Measurements from ENCODE around the gene TMEM164. TPM values are rescaled to one million over a fixed set of nuclear protein-coding genes. Genes with fewer than 3 reads are reported as not detected.
A peak's percentile ranks its signal among the peaks of the same experiment; 100 is the strongest.
"Not testable (repeated sequence)": the region's sequence is repeated elsewhere in the genome, so short reads cannot be mapped to it uniquely, and the experiment has no call there.

TMEM164 gene
- total RNA-seq (2012; rRNA removed) = 16.2 and 18.0 TPM in 2 replicates

DNA sequence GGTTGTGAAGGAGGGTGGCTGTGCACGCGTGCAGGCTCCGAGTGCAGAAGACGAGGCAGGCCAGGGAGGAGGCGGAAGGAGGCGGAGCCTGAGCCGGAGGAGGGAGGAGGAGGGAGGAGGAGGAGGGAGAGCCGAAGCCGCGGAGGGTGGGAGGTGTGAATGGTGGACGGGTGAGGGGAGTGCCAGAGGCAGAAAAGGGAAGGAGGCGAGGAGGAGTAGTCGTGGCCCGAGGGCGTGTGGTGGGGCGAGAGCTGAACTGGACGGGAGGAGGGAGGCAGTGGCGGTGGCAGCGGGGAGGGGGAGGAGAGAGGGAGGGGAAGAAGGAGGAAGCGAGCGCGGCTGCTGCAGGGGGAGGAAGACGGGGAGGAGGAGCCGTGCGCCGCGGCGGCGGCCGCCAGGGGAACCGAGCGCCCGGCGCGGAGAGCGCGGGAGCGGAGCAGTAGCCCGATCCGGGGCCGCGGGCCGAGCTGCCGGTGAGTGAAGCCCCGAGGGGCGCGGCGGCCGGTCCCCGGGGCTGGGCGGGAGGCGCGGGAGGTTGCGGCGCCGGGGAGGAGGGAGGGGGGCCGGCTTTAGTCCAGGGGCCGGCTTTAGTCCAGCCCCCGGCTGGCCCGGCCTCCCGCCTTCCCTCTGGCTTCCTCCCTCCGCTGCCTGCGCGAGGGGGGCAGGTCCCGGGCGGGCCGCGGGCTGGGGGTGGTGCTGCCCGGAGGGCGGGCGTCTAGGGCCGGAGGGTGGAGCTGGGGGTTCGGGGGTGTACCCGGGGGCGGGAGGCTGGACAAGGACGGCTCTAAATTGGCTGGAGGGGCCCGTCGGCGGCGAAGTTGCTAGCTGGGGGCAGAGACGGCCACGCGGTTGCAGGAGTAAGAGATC is at the start of gene TMEM164:
Gene TMEM164 (plus strand): TSS at position 815 of the 867 bp plus-strand sequence. CDS start 661 bp downstream, outside the sequence.
- H3K4me3 ChIP-seq (ENCODE audit: low read length) = peak within 1 kb of the TSS; percentile 77
- H3K9ac ChIP-seq (ENCODE audit: low read depth, low read length) = peak within 1 kb of the TSS; percentile 77
- H3K4me2 ChIP-seq (ENCODE audit: low read length) = peak within 1 kb of the TSS; percentile 88
- H3K4me1 ChIP-seq (ENCODE audit: control insufficient read depth, insufficient read depth, low read length) = peaks cover 36% of the 10 kb centered on the region
- H3K36me3 ChIP-seq (ENCODE audit: insufficient read depth, low read length) = no peaks in the 10 kb centered on the region
- peaks cover 7% of the 10 kb centered on the region for H3K27me3 ChIP-seq (ENCODE audit: control insufficient read depth, insufficient read depth, low read length)
- no peaks in the 10 kb centered on the region for H3K9me3 ChIP-seq (replicated peaks; ENCODE audit: low read length)

- no peak overlapping the region for H3K9ac ChIP-seq (ENCODE audit: low read depth, low read length)
Observed at GRCh38 chrX:109954333-109954732, 48.6 kb upstream of the TMEM164 start.

GRCh38 chrX:109954955-109955354 is 48.0 kb upstream of the TMEM164 start:
- no peaks in the 10 kb centered on the region for H3K36me3 ChIP-seq (ENCODE audit: insufficient read depth, low read length)
- no peaks in the 10 kb centered on the region for H3K9me3 ChIP-seq (replicated peaks; ENCODE audit: low read length)
- H3K4me1 ChIP-seq (ENCODE audit: control insufficient read depth, insufficient read depth, low read length) = peaks cover 5% of the 10 kb centered on the region
- H3K4me2 ChIP-seq (ENCODE audit: low read length) = no peak overlapping the region
- peaks cover 9% of the 10 kb centered on the region for H3K27me3 ChIP-seq (ENCODE audit: control insufficient read depth, insufficient read depth, low read length)
- no peak overlapping the region for H3K4me3 ChIP-seq (ENCODE audit: low read length)
- no peak overlapping the region for H3K9ac ChIP-seq (ENCODE audit: low read depth, low read length)

More at GRCh38 chrX:109954333-109954732, 48.6 kb upstream of the TMEM164 start:
- Histone ChIP-seq H3K27me3 (ENCODE audit: control insufficient read depth, insufficient read depth, low read length) (peaks cover 9% of the 10 kb centered on the region), H3K4me3 (ENCODE audit: low read length) (no peak overlapping the region), H3K36me3 (ENCODE audit: insufficient read depth, low read length) (no peaks in the 10 kb centered on the region), H3K9me3 (replicated peaks; ENCODE audit: low read length) (no peaks in the 10 kb centered on the region), H3K4me1 (ENCODE audit: control insufficient read depth, insufficient read depth, low read length) (peaks cover 5% of the 10 kb centered on the region), H3K4me2 (ENCODE audit: low read length) (no peak overlapping the region)

DNA sequence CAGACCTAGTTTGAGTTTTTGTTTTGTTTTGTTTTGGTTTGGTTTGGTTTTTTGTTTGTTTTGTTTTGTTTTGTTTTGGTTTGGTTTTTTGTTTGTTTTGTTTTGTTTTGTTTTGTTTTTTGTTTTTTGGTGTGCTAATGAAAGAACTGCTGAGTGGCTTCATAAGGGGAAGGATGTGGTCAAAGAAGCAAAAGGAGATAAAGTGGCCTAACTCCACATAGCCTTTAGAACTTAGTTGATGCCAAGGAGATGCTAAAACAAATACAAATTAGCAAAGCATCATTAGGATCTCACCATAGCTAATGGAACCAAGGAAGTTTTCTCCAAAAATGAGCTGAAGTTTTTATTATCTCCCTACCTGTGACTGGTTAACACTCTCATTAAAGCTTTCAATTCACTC is 44.6 kb upstream of the TMEM164 start:
- no peak overlapping the region for H3K9ac ChIP-seq (ENCODE audit: low read depth, low read length)
- H3K9me3 ChIP-seq (replicated peaks; ENCODE audit: low read length) = no peaks in the 10 kb centered on the region
- peaks cover 5% of the 10 kb centered on the region for H3K4me1 ChIP-seq (ENCODE audit: control insufficient read depth, insufficient read depth, low read length)
- H3K4me2 ChIP-seq (ENCODE audit: low read length) = no peak overlapping the region
- peaks cover 10% of the 10 kb centered on the region for H3K27me3 ChIP-seq (ENCODE audit: control insufficient read depth, insufficient read depth, low read length)
- no peaks in the 10 kb centered on the region for H3K36me3 ChIP-seq (ENCODE audit: insufficient read depth, low read length)
- no peak overlapping the region for H3K4me3 ChIP-seq (ENCODE audit: low read length)

GRCh38 chrX:109959356-109959871 is 43.5 kb upstream of the TMEM164 start:
- Histone ChIP-seq H3K4me3 (ENCODE audit: low read length) (no peak overlapping the region), H3K9me3 (replicated peaks; ENCODE audit: low read length) (no peaks in the 10 kb centered on the region), H3K9ac (ENCODE audit: low read depth, low read length) (no peak overlapping the region), H3K4me2 (ENCODE audit: low read length) (no peak overlapping the region), H3K4me1 (ENCODE audit: control insufficient read depth, insufficient read depth, low read length) (no peaks in the 10 kb centered on the region), H3K36me3 (ENCODE audit: insufficient read depth, low read length) (no peaks in the 10 kb centered on the region), H3K27me3 (ENCODE audit: control insufficient read depth, insufficient read depth, low read length) (peaks cover 16% of the 10 kb centered on the region)

GRCh38 chrX:109964390-109964789 is 38.5 kb upstream of the TMEM164 start:
- no peaks in the 10 kb centered on the region for H3K36me3 ChIP-seq (ENCODE audit: insufficient read depth, low read length)
- peaks cover 7% of the 10 kb centered on the region for H3K27me3 ChIP-seq (ENCODE audit: control insufficient read depth, insufficient read depth, low read length)
- H3K9ac ChIP-seq (ENCODE audit: low read depth, low read length) = no peak overlapping the region
- no peak overlapping the region for H3K4me3 ChIP-seq (ENCODE audit: low read length)
- no peak overlapping the region for H3K4me2 ChIP-seq (ENCODE audit: low read length)
- no peaks in the 10 kb centered on the region for H3K4me1 ChIP-seq (ENCODE audit: control insufficient read depth, insufficient read depth, low read length)
- H3K9me3 ChIP-seq (replicated peaks; ENCODE audit: low read length) = no peaks in the 10 kb centered on the region

DNA sequence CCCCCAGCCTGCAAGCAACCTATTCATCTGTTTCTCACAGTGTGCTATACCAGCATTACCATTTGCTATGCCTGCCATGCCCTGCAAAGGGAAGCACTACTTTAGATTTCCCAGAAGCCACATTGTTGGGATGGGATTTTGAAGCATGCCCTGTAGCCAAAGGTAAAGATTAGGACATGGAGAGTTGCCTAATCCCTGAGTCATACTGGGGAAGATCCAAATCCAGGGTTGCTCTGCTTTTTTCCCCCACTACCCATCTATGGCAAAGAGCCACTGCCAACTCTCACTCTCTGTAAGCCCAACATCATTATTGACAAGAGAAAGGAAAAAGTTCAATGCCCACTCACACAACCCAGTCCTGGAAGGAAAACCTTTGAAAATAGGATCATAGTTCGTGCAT is 36.7 kb upstream of the TMEM164 start:
- H3K27me3 ChIP-seq (ENCODE audit: control insufficient read depth, insufficient read depth, low read length) = peaks cover 7% of the 10 kb centered on the region
- no peaks in the 10 kb centered on the region for H3K4me1 ChIP-seq (ENCODE audit: control insufficient read depth, insufficient read depth, low read length)
- H3K9me3 ChIP-seq (replicated peaks; ENCODE audit: low read length) = no peaks in the 10 kb centered on the region
- H3K36me3 ChIP-seq (ENCODE audit: insufficient read depth, low read length) = no peaks in the 10 kb centered on the region
- no peak overlapping the region for H3K9ac ChIP-seq (ENCODE audit: low read depth, low read length)
- no peak overlapping the region for H3K4me3 ChIP-seq (ENCODE audit: low read length)
- no peak overlapping the region for H3K4me2 ChIP-seq (ENCODE audit: low read length)

GRCh38 chrX:109967156-109967555 is 35.8 kb upstream of the TMEM164 start:
- no peaks in the 10 kb centered on the region for H3K4me1 ChIP-seq (ENCODE audit: control insufficient read depth, insufficient read depth, low read length)
- peaks cover 7% of the 10 kb centered on the region for H3K27me3 ChIP-seq (ENCODE audit: control insufficient read depth, insufficient read depth, low read length)
- H3K9ac ChIP-seq (ENCODE audit: low read depth, low read length) = no peak overlapping the region
- no peaks in the 10 kb centered on the region for H3K36me3 ChIP-seq (ENCODE audit: insufficient read depth, low read length)
- no peak overlapping the region for H3K4me3 ChIP-seq (ENCODE audit: low read length)
- no peak overlapping the region for H3K4me2 ChIP-seq (ENCODE audit: low read length)
- no peaks in the 10 kb centered on the region for H3K9me3 ChIP-seq (replicated peaks; ENCODE audit: low read length)

DNA sequence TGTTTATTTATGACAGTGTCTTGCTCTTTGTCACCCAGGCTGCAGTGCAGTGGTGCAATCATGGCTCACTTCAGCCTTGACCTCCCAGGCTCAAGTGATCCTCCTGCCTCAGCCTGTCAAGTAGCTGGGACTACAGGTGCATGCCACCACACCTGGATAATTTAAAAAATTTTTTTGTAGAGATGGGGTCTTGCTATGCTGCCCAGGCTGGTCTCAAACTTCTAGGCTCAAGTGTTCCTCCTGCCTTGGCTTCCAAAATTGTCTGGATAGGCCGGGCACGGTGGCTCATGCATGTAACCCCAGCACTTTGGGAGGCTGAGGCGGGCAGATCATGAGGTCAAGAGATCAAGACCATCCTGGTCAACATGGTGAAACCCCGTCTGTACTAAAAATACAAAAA is 32.1 kb upstream of the TMEM164 start:
- peaks cover 12% of the 10 kb centered on the region for H3K27me3 ChIP-seq (ENCODE audit: control insufficient read depth, insufficient read depth, low read length)
- H3K9ac ChIP-seq (ENCODE audit: low read depth, low read length); H3K4me2 ChIP-seq (ENCODE audit: low read length); H3K4me1 ChIP-seq (ENCODE audit: control insufficient read depth, insufficient read depth, low read length); H3K4me3 ChIP-seq (ENCODE audit: low read length); H3K9me3 ChIP-seq (replicated peaks; ENCODE audit: low read length); H3K36me3 ChIP-seq (ENCODE audit: insufficient read depth, low read length): not testable (repeated sequence)

DNA sequence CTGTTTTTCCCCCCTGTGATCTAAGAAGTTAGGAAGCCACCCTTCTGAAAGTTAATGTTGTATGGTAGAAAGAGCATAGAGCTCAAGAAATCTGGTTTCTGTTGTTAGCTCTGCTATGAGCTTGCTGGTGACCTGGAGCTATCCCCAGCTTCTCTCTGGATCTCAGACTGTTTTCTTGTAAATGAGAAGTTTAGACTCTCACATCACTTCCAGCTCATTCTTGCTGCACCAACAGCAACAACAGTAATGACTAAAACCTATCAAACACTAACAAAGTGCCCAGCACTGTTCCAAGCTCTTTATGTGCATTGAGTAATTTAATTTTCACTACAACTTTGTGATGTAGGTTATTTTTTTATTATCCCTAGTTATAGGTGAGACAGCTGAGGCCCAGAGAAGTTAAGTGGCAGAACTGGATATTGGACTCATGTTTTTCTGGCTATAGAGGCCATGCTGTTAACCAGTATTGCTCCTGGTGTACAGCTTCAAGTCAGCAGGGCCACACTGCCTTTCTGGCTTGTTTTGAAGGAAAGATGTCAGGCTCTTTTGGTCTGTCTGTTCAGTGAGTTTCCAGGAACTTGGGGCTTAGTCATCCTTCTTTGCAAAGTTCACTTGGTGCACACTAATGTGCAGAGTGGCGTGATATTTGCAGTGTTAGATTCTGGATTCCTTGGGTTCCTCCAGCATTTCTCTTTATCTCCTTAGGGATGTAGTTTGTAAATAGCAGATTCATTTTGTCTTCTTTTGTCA is 27.8 kb upstream of the TMEM164 start:
- no peaks in the 10 kb centered on the region for H3K36me3 ChIP-seq (ENCODE audit: insufficient read depth, low read length)
- H3K4me1 ChIP-seq (ENCODE audit: control insufficient read depth, insufficient read depth, low read length) = no peaks in the 10 kb centered on the region
- peaks cover 32% of the 10 kb centered on the region for H3K27me3 ChIP-seq (ENCODE audit: control insufficient read depth, insufficient read depth, low read length)
- H3K9me3 ChIP-seq (replicated peaks; ENCODE audit: low read length) = no peaks in the 10 kb centered on the region
- no peak overlapping the region for H3K9ac ChIP-seq (ENCODE audit: low read depth, low read length)
- H3K4me2 ChIP-seq (ENCODE audit: low read length) = no peak overlapping the region
- H3K4me3 ChIP-seq (ENCODE audit: low read length) = no peak overlapping the region

DNA sequence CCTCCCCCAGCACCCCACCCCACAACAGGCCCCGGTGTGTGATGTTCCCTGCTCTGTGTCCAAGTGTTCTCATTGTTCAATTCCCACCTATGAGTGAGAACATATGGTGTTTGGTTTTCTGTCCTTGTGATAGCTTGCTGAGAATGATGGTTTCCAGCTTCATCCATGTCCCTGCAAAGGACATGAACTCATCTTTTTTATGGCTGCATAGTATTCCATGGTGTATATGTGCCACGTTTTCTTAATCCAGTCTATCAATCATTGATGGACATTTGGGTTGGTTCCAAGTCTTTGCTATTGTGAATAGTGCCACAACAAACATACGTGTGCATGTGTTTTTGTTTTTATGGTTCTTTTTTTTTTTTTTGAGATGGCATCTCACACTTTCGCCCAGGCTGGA is 17.7 kb upstream of the TMEM164 start:
- H3K9me3 ChIP-seq (replicated peaks; ENCODE audit: low read length); H3K4me1 ChIP-seq (ENCODE audit: control insufficient read depth, insufficient read depth, low read length); H3K36me3 ChIP-seq (ENCODE audit: insufficient read depth, low read length); H3K4me3 ChIP-seq (ENCODE audit: low read length); H3K4me2 ChIP-seq (ENCODE audit: low read length); H3K9ac ChIP-seq (ENCODE audit: low read depth, low read length): not testable (repeated sequence)
- H3K27me3 ChIP-seq (ENCODE audit: control insufficient read depth, insufficient read depth, low read length) = peaks cover 28% of the 10 kb centered on the region
